GM21367 (cell line): Measurements from ENCODE around the gene SNX15.

Experiments
- ATAC-seq: cut with Tn5 transposase; IDR thresholded peaks from one replicate; pipeline ENCODE4 v1.9.1; 2021; ENCODE audit not compliant: unreplicated experiment

Gene SNX15

DNA sequence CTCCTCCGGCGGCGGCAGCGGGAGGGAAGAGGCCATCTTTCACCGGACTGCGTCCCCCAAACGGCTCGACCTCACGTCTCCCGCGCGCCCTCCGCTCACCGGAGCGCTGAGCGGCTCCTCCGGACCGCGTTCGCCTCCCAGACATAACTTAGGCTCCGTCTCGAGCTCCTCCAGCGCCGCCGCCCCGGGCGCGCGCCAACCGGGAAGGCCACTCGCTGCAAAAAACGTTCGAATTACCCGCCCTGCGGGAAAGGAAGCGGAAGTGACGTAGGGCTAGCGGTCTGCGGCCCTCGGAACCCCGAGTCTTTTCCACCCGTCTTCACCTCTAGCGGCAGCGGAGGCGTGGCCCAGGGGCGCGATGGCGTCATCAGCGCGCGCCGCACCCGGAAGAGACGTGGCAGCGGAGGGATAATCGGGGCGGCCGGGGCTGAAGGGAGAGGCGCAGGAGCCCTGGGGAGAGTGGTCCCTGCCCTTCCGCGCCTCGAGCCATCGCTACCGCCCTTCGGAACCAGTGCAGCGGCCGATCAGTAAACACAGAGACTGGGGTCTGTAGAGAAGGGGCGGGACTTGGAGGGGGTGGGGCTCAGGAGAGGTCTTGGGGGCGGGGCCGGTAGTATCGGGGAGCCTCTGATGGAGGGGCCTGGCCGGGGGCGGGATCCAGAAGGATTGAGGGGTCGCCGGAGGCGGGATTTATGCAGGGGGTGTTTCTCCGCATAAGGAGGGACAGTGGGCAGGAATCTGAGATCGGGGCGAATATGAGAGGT lies 56.8 kb downstream of the SNX15 start, which contains the start of the genes CDCA5 and ZFPL1:
Gene CDCA5, minus strand, starts transcription at position 207 of the 764 bp plus-strand sequence. Its CDS starts 62 bp downstream, at position 145.
Gene ZFPL1, plus strand, starts transcription at position 389 of the 764 bp plus-strand sequence. CDS start 477 bp downstream, outside the sequence.
- ATAC-seq: peak; percentile 77

DNA sequence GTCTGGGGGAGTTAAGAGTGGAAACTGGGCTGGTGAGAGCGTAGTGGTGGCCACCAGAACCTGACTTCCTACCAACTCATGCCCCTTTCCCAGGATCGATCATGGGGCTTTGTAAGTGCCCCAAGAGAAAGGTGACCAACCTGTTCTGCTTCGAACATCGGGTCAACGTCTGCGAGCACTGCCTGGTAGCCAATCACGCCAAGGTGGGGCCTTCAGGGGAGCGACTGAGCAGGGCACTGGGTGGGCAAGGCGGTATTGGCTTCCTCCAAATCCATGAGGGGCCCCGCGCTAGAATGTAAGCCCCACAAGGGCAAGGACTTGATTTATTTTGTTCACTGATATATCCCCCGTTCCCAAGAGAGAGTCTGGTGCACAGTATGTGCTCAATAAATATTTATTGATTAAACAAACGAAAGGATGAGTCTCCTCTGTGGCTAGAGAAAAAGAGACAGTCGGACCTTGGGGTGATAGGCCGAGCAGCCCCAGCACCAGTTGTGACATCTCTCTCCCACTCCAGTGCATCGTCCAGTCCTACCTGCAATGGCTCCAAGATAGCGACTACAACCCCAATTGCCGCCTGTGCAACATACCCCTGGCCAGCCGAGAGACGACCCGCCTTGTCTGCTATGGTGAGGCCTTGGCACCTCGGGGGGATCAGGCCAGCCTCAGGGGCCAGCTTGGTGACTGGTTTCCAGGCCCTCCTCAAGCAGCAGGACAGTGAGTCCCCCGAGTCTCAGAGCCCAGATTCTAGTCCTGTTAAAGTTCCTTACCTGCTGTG lies 57.5 kb downstream of the SNX15 start:
- ATAC-seq: no peak

DNA sequence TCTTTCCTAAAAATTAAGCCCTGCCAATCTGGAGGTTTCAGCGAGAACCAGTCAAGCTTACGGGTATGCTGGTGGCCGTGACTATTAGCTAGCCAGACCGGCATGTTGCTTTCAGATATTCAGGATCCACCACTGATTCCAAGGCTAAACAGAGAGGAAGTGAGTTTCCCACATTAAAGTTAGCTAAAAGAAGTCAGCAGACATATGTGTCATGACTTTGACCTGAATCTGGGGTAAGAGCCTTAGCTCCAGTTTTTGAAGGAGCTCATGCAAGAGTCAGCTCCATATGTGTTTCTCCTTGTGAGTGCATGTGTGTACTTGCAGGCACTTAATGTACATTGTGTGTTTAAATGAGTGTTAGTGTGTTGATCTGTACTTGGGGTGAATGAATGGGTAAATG lies 58.2 kb downstream of the SNX15 start:
- no peak for ATAC-seq

DNA sequence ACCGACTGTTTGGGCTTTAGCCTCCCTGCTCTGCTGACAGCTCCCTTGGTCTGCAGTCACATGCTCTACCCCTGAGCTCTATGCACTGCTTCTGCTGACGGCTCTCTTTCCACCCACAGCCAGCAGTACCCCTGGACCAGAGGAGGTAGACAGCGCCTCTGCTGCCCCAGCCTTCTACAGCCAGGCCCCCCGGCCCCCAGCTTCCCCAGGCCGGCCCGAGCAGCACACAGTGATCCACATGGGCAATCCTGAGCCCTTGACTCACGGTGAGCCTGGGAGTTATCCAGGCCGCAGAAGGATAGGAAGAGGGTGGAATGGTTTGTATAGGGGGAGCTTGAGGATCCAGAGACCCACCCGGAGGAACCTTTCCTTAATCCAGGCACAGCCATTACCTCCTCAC lies 59.6 kb downstream of the SNX15 start:
- ATAC-seq: no peak

DNA sequence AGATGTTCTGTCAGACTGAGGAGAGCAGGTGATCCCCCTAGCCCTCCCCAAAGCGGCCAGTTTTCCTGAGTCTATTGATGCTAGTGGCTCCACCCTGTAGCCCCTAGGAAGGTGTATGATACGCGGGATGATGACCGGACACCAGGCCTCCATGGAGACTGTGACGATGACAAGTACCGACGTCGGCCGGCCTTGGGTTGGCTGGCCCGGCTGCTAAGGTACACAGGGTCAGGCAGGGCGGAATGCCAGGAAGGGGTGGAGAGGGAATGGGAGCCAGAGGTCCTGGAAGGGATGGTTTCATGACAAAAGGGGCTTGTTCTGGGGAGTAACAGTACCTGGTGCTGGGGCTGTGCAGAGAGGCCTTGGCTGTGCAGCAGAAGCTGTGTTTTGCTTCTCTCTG lies 60.0 kb downstream of the SNX15 start:
- ATAC-seq: no peak

DNA sequence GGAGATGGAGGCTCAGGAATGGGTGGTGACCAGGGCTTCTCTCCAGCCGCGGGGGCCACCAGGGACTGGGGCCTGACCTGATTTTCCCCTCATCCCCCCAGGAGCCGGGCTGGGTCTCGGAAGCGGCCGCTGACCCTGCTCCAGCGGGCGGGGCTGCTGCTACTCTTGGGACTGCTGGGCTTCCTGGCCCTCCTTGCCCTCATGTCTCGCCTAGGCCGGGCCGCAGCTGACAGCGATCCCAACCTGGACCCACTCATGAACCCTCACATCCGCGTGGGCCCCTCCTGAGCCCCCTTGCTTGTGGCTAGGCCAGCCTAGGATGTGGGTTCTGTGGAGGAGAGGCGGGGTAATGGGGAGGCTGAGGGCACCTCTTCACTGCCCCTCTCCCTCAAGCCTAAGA lies 60.6 kb downstream of the SNX15 start:
- no peak for ATAC-seq

DNA sequence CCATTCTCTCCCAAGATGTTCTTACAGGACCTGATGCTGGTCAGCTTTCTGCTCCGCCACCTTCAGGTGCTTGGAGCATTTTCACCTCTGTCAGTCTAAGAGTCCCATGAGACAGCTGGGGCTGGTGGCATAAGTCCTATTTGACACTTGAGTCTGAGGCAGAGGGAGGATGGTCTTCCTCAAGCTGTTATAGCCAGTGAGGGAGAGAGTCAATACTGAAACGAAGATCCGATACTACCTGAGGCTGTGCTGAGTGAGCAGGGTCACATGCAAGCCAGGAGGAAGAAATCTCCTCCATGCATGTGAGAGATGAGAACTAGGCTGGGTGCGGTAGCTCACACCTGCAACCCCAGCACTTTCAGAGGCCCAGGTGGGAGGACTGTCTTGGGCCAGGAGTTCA lies 62.4 kb downstream of the SNX15 start:
- ATAC-seq: no peak
